Astrocyte (in vitro differentiated cells and primary cell): ENCODE results near the gene TFF1. TPM values are rescaled to one million over a fixed set of nuclear protein-coding genes. Genes with fewer than 3 reads are reported as not detected.

Experiments
- DNase-seq: peaks from one replicate; pipeline ENCODE4 v3.0.0-alpha.2; 2010; ENCODE audit warnings: low read depth
- FAIRE-seq: peaks from 2 replicates; lab custom pipeline; 2011; peaks lifted over from hg19 to GRCh38; lab: Jason Lieb, UNC
- H2AFZ ChIP-seq: 2 replicates; pipeline ENCODE4 v1.6.0; 2012; ENCODE audit warnings: low read depth, low read length, inconsistent platforms
- H3K27ac ChIP-seq: 2 replicates; pipeline ENCODE4 v1.5.1; 2011; ENCODE audit warnings: low read depth, low read length, inconsistent platforms
- H3K27me3 ChIP-seq: 2 replicates; pipeline ENCODE4 v1.6.0; 2011; ENCODE audit warnings: low read length, inconsistent platforms; ENCODE audit not compliant: insufficient read depth
- H3K36me3 ChIP-seq: 2 replicates; pipeline ENCODE4 v1.5.1; 2011; ENCODE audit warnings: low read length, inconsistent platforms; ENCODE audit not compliant: insufficient read depth
- H3K4me1 ChIP-seq: 2 replicates; pipeline ENCODE4 v1.5.1; 2011; ENCODE audit warnings: low read length, inconsistent platforms; ENCODE audit not compliant: insufficient read depth
- H3K4me2 ChIP-seq: 2 replicates; pipeline ENCODE4 v1.6.0; 2012; ENCODE audit warnings: low read length, inconsistent platforms
- H3K4me3 ChIP-seq: 2 replicates; pipeline ENCODE4 v1.5.1; 2011; ENCODE audit warnings: low read depth, mild to moderate bottlenecking, low read length, inconsistent platforms; ENCODE audit not compliant: insufficient read depth
- H3K79me2 ChIP-seq: 2 replicates; pipeline ENCODE4 v1.6.0; 2012; ENCODE audit warnings: mild to moderate bottlenecking, low read length, inconsistent platforms; ENCODE audit not compliant: insufficient read depth
- H3K9ac ChIP-seq: 2 replicates; pipeline ENCODE4 v1.6.0; 2012; ENCODE audit warnings: mild to moderate bottlenecking, low read length, inconsistent platforms
- H3K9me3 ChIP-seq: 2 replicates; pipeline ENCODE4 v1.5.1; 2012; ENCODE audit warnings: low read depth, mild to moderate bottlenecking, low read length, inconsistent platforms; ENCODE audit not compliant: insufficient read depth
- H4K20me1 ChIP-seq: 2 replicates; pipeline ENCODE4 v1.6.0; 2012; ENCODE audit warnings: low read length, inconsistent platforms; ENCODE audit not compliant: insufficient read depth
- H3K27ac Mint-ChIP-seq: one replicate; pipeline ENCODE4 v1.8.0; 2021; ENCODE audit warnings: mild to moderate bottlenecking, mixed read lengths; ENCODE audit not compliant: unreplicated experiment
- H3K27me3 Mint-ChIP-seq: one replicate; pipeline ENCODE4 v1.8.0; 2021; ENCODE audit warnings: low read depth, mixed read lengths; ENCODE audit not compliant: unreplicated experiment
- H3K36me3 Mint-ChIP-seq: one replicate; pipeline ENCODE4 v1.8.0; 2021; ENCODE audit warnings: low read depth, mixed read lengths; ENCODE audit not compliant: unreplicated experiment
- H3K4me1 Mint-ChIP-seq: one replicate; pipeline ENCODE4 v1.8.0; 2021; ENCODE audit warnings: low read depth, mixed read lengths; ENCODE audit not compliant: unreplicated experiment
- H3K4me3 Mint-ChIP-seq: one replicate; pipeline ENCODE4 v1.8.0; 2021; ENCODE audit warnings: mild to moderate bottlenecking, moderate library complexity, mixed read lengths; ENCODE audit not compliant: unreplicated experiment
- H3K9me3 Mint-ChIP-seq: one replicate; pipeline ENCODE4 v1.8.0; 2021; ENCODE audit warnings: mild to moderate bottlenecking, mixed read lengths; ENCODE audit not compliant: unreplicated experiment
- EZH2 ChIP-seq: IDR thresholded peaks from 2 replicates; pipeline ENCODE4 v1.6.1; 2012; ENCODE audit warnings: mild to moderate bottlenecking, low read length, inconsistent platforms; ENCODE audit not compliant: insufficient read depth
- total RNA-seq: library from RNA; stranded (reverse); gene quantifications from 2 replicates; pipeline ENCODE4 v1.2.1, GENCODE V29; 2021
- TF ChIP-seq, protein P1 (sequence below): IDR thresholded peaks from 2 replicates; pipeline ENCODE4 v1.5.1; 2011; ENCODE audit warnings: low read depth, mild to moderate bottlenecking, inconsistent platforms, low read length, moderate library complexity; ENCODE audit not compliant: insufficient read depth

Gene TFF1
- total RNA-seq, 1 donor from 2014 or later: not detected

DNA sequence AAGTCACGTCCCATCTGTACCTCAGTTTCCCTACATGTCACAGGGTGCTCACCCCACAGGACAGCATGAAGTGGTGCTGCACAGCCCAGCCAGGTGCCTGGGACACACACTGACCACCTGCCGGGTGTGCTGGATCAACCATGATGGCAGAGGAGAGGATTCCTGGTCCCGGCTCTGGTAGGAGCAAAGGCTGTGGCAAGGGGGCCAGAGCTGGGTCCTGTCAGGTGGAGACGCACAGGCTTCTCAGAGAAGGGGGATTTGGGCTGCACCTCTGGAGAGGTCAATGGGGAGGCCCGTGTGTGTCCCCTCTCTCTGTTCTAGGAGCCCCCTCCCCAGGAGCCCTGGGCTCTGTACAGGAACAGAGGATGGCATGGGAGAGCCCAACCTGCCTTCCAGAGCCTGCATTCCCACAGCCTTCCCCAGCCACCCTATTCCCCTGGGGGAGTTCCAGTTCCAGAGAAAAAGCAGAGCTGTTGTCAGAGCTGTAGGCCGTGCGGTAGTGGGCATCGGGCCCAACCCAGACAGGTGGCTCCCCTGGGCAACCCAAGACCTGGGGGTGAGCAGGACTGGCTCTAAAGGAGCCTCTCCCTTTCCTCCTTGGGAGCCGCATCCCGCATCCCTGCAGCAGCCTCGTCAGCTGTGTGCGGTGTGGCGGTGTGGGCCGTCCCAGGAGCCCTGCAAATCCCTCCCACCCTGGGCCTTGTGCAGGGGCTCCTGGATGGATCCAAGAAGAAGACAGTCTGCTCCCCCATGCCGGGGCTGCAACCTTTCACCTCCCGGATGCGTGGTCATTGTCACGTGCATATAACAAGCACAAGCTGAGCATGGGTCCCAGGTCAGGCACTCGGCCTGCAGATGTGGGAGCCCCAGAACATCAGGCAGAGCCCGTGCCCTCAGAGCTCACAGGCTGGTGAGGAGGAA is 48.2 kb downstream of the TFF1 start:
- Histone ChIP-seq H4K20me1 (no peaks in the 10 kb centered on the region), H3K9ac (no peak overlapping the region), H3K79me2 (no peaks in the 10 kb centered on the region), H3K4me3 (no peak overlapping the region), H3K27ac (no peak overlapping the region), H3K4me2 (no peak overlapping the region), H3K36me3 (no peaks in the 10 kb centered on the region), H2AFZ (no peak overlapping the region), H3K4me1 (peaks cover 3% of the 10 kb centered on the region), H3K27me3 (peaks cover 7% of the 10 kb centered on the region), H3K9me3 (no peaks in the 10 kb centered on the region)
- Mint-ChIP-seq H3K27me3 (peaks cover 40% of the 10 kb centered on the region), H3K36me3 (no peaks in the 10 kb centered on the region), H3K9me3 (no peaks in the 10 kb centered on the region), H3K4me3 (no peak overlapping the region), H3K27ac (no peak overlapping the region), H3K4me1 (peaks cover 5% of the 10 kb centered on the region)
- no peak for TF ChIP-seq EZH2
- TF ChIP-seq, protein P1, sequence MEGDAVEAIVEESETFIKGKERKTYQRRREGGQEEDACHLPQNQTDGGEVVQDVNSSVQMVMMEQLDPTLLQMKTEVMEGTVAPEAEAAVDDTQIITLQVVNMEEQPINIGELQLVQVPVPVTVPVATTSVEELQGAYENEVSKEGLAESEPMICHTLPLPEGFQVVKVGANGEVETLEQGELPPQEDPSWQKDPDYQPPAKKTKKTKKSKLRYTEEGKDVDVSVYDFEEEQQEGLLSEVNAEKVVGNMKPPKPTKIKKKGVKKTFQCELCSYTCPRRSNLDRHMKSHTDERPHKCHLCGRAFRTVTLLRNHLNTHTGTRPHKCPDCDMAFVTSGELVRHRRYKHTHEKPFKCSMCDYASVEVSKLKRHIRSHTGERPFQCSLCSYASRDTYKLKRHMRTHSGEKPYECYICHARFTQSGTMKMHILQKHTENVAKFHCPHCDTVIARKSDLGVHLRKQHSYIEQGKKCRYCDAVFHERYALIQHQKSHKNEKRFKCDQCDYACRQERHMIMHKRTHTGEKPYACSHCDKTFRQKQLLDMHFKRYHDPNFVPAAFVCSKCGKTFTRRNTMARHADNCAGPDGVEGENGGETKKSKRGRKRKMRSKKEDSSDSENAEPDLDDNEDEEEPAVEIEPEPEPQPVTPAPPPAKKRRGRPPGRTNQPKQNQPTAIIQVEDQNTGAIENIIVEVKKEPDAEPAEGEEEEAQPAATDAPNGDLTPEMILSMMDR: no peak
- DNase-seq: no peak
- FAIRE-seq: no peak

DNA sequence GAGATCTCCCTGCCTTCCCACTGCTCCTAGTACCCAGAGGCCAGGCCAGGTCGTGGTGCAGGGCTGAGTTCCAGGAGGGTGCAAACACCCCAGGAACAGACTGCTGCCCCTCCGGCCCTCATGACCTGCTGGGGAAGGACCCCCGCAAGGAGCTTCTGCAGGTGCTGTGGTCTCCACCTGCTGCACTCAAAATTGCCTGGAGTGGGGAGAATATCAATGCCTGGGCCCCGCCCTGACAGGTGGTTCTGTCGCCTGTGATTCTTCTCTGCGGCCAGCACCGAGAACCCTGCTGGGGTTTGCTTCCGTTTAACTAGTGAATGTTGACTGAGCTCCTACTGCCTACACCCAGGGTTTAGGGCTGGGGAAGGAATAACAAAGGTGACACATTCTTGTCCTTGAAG is 49.0 kb downstream of the TFF1 start:
- H3K4me2 ChIP-seq: no peak overlapping the region
- H3K4me3 ChIP-seq: no peak overlapping the region
- no peaks in the 10 kb centered on the region for H4K20me1 ChIP-seq
- H3K79me2 ChIP-seq: no peaks in the 10 kb centered on the region
- Mint-ChIP-seq H3K27me3 (peaks cover 43% of the 10 kb centered on the region), H3K4me3 (no peak overlapping the region), H3K9me3 (no peaks in the 10 kb centered on the region), H3K36me3 (no peaks in the 10 kb centered on the region), H3K4me1 (peaks cover 5% of the 10 kb centered on the region), H3K27ac (no peak overlapping the region)
- no peak overlapping the region for H3K9ac ChIP-seq
- H3K27me3 ChIP-seq: peaks cover 7% of the 10 kb centered on the region
- FAIRE-seq (no peak), DNase-seq (no peak)
- H3K4me1 ChIP-seq: peaks cover 3% of the 10 kb centered on the region
- TF ChIP-seq EZH2: no peak
- TF ChIP-seq, protein P1: no peak
- no peak overlapping the region for H2AFZ ChIP-seq
- H3K9me3 ChIP-seq: no peaks in the 10 kb centered on the region
- no peaks in the 10 kb centered on the region for H3K36me3 ChIP-seq
- H3K27ac ChIP-seq: no peak overlapping the region

DNA sequence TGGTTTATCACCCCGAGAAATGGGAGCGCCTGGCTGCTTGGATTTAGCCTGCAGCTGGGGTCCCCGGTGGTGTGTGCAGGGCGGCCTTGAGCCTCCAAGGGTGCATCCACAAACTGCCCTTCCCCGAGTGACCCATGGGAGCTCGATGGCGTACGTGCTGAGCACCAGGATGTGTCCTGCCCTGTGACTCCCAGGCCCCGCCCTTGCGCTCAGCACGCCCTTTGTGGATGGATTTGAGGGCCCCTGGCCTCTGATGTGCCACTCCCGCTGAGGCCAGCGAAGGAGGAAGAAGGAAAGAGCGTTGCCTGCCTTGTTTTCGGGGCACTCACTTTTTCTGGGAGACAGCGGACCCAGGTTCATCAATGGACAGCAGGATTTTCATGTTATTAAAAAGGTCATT is 49.4 kb downstream of the TFF1 start:
- Histone ChIP-seq H3K9me3 (no peaks in the 10 kb centered on the region), H2AFZ (no peak overlapping the region), H3K9ac (no peak overlapping the region), H3K79me2 (no peaks in the 10 kb centered on the region), H3K27me3 (peaks cover 7% of the 10 kb centered on the region), H3K4me2 (no peak overlapping the region), H3K36me3 (no peaks in the 10 kb centered on the region), H3K27ac (no peak overlapping the region), H4K20me1 (no peaks in the 10 kb centered on the region), H3K4me1 (peaks cover 3% of the 10 kb centered on the region), H3K4me3 (no peak overlapping the region)
- H3K4me3 Mint-ChIP-seq: no peak overlapping the region
- H3K27me3 Mint-ChIP-seq: peaks cover 44% of the 10 kb centered on the region
- no peaks in the 10 kb centered on the region for H3K9me3 Mint-ChIP-seq
- no peaks in the 10 kb centered on the region for H3K36me3 Mint-ChIP-seq
- FAIRE-seq (no peak), DNase-seq (no peak)
- no peak overlapping the region for H3K27ac Mint-ChIP-seq
- TF ChIP-seq, protein P1: no peak
- TF ChIP-seq EZH2: no peak
- peaks cover 5% of the 10 kb centered on the region for H3K4me1 Mint-ChIP-seq
